ENCODE data around the gene NEDD4L.
A peak's percentile ranks its signal among the peaks of the same experiment; 100 is the strongest.

NEDD4L gene

GRCh38 chr18:58012356-58012755 is 31.7 kb upstream of the NEDD4L start:
- TF ChIP-seq Cebpa-rat (IDR thresholded peaks at IDR 0.05), result peak; percentile 56; the same call in 1 of the 2 replicates
- peaks cover 15% of the 10 kb centered on the region; the same call in 1 of the 2 replicates for H3K9me3 ChIP-seq
- H3K4me3 ChIP-seq, result no peak overlapping the region
- no peaks in the 10 kb centered on the region for H4K20me1 ChIP-seq
- no peak overlapping the region for H3K4me2 ChIP-seq
- H3K27ac ChIP-seq, result no peak overlapping the region
- H3K36me3 ChIP-seq, result no peaks in the 10 kb centered on the region
- peaks cover 9% of the 10 kb centered on the region for H3K4me1 ChIP-seq
- H3K27me3 ChIP-seq, result no peaks in the 10 kb centered on the region
- no peak overlapping the region for H3K9ac ChIP-seq

GRCh38 chr18:58013241-58014211 is 30.5 kb upstream of the NEDD4L start:
- peaks cover 15% of the 10 kb centered on the region; the same call in 1 of the 2 replicates for H3K9me3 ChIP-seq
- H3K36me3 ChIP-seq, result no peaks in the 10 kb centered on the region
- H3K27me3 ChIP-seq, result no peaks in the 10 kb centered on the region
- no peak overlapping the region for H3K4me2 ChIP-seq
- TF ChIP-seq Cebpa-rat (IDR thresholded peaks at IDR 0.05), result no peak
- no peak overlapping the region for H3K4me3 ChIP-seq
- H3K27ac ChIP-seq, result no peak overlapping the region
- no peak overlapping the region for H3K9ac ChIP-seq
- peaks cover 9% of the 10 kb centered on the region for H3K4me1 ChIP-seq
- no peaks in the 10 kb centered on the region for H4K20me1 ChIP-seq

GRCh38 chr18:58015065-58015780 is 28.8 kb upstream of the NEDD4L start:
- Histone ChIP-seq H3K27ac (no peak overlapping the region), H3K27me3 (no peaks in the 10 kb centered on the region), H3K4me1 (peaks cover 9% of the 10 kb centered on the region), H3K4me3 (no peak overlapping the region), H3K9me3 (peaks cover 15% of the 10 kb centered on the region; the same call in 1 of the 2 replicates), H3K9ac (no peak overlapping the region), H3K4me2 (peak overlapping the region; percentile 31; the same call in 1 of the 2 replicates), H4K20me1 (no peaks in the 10 kb centered on the region), H3K36me3 (no peaks in the 10 kb centered on the region)
- TF ChIP-seq Cebpa-rat (IDR thresholded peaks at IDR 0.05), result no peak

GRCh38 chr18:58017267-58017666 is 26.8 kb upstream of the NEDD4L start:
- TF ChIP-seq Cebpa-rat (IDR thresholded peaks at IDR 0.05), result no peak
- no peak overlapping the region for H3K4me2 ChIP-seq
- H3K9me3 ChIP-seq, result peaks cover 15% of the 10 kb centered on the region; the same call in 1 of the 2 replicates
- no peaks in the 10 kb centered on the region for H3K36me3 ChIP-seq
- no peaks in the 10 kb centered on the region for H3K27me3 ChIP-seq
- H3K27ac ChIP-seq, result no peak overlapping the region
- no peaks in the 10 kb centered on the region for H4K20me1 ChIP-seq
- H3K4me3 ChIP-seq, result no peak overlapping the region
- no peak overlapping the region for H3K9ac ChIP-seq
- H3K4me1 ChIP-seq, result peaks cover 9% of the 10 kb centered on the region

- no peaks in the 10 kb centered on the region for H3K27me3 ChIP-seq
- H3K4me2 ChIP-seq, result no peak overlapping the region
- no peak overlapping the region for H3K9ac ChIP-seq
- peaks cover 15% of the 10 kb centered on the region; the same call in 1 of the 2 replicates for H3K9me3 ChIP-seq
- no peaks in the 10 kb centered on the region for H4K20me1 ChIP-seq
- no peak overlapping the region for H3K27ac ChIP-seq
- H3K4me3 ChIP-seq, result no peak overlapping the region
- H3K4me1 ChIP-seq, result no peaks in the 10 kb centered on the region
- H3K36me3 ChIP-seq, result no peaks in the 10 kb centered on the region
- no peak for TF ChIP-seq Cebpa-rat (IDR thresholded peaks at IDR 0.05)
Measured at GRCh38 chr18:58020567-58021107, 23.4 kb upstream of the NEDD4L start.

- Histone ChIP-seq H3K27ac (no peak overlapping the region), H3K36me3 (no peaks in the 10 kb centered on the region), H3K4me2 (no peak overlapping the region), H3K9me3 (peaks cover 8% of the 10 kb centered on the region; the same call in 1 of the 2 replicates), H4K20me1 (no peaks in the 10 kb centered on the region), H3K9ac (no peak overlapping the region), H3K4me1 (no peaks in the 10 kb centered on the region), H3K4me3 (no peak overlapping the region), H3K27me3 (no peaks in the 10 kb centered on the region)
- TF ChIP-seq Cebpa-rat (IDR thresholded peaks at IDR 0.05), result no peak
Measured at GRCh38 chr18:58021504-58021903, 22.5 kb upstream of the NEDD4L start.

- no peaks in the 10 kb centered on the region for H4K20me1 ChIP-seq
- no peaks in the 10 kb centered on the region for H3K36me3 ChIP-seq
- no peaks in the 10 kb centered on the region for H3K9me3 ChIP-seq
- no peak for TF ChIP-seq Cebpa-rat (IDR thresholded peaks at IDR 0.05)
- H3K4me1 ChIP-seq, result no peaks in the 10 kb centered on the region
- H3K9ac ChIP-seq, result no peak overlapping the region
- H3K27ac ChIP-seq, result no peak overlapping the region
- H3K4me2 ChIP-seq, result no peak overlapping the region
- H3K4me3 ChIP-seq, result no peak overlapping the region
- H3K27me3 ChIP-seq, result no peaks in the 10 kb centered on the region
Measured at GRCh38 chr18:58023108-58023507, 20.9 kb upstream of the NEDD4L start.

GRCh38 chr18:58024139-58024538 is 19.9 kb upstream of the NEDD4L start:
- no peak overlapping the region for H3K27ac ChIP-seq
- H4K20me1 ChIP-seq, result no peaks in the 10 kb centered on the region
- no peaks in the 10 kb centered on the region for H3K27me3 ChIP-seq
- H3K4me2 ChIP-seq, result no peak overlapping the region
- no peaks in the 10 kb centered on the region for H3K9me3 ChIP-seq
- no peak overlapping the region for H3K4me3 ChIP-seq
- no peaks in the 10 kb centered on the region for H3K36me3 ChIP-seq
- no peaks in the 10 kb centered on the region for H3K4me1 ChIP-seq
- no peak for TF ChIP-seq Cebpa-rat (IDR thresholded peaks at IDR 0.05)
- no peak overlapping the region for H3K9ac ChIP-seq

- H3K4me3 ChIP-seq, result no peak overlapping the region
- no peaks in the 10 kb centered on the region for H3K27me3 ChIP-seq
- TF ChIP-seq Cebpa-rat (IDR thresholded peaks at IDR 0.05), result no peak; the same call in 1 of the 2 replicates
- no peaks in the 10 kb centered on the region for H3K9me3 ChIP-seq
- no peaks in the 10 kb centered on the region for H4K20me1 ChIP-seq
- H3K9ac ChIP-seq, result no peak overlapping the region
- H3K36me3 ChIP-seq, result no peaks in the 10 kb centered on the region
- H3K4me1 ChIP-seq, result no peaks in the 10 kb centered on the region
- H3K27ac ChIP-seq, result no peak overlapping the region
- no peak overlapping the region for H3K4me2 ChIP-seq
Measured at GRCh38 chr18:58025205-58025604, 18.8 kb upstream of the NEDD4L start.

Measured in BLaER1 (cell line).